Stimulated activated CD8-positive, alpha-beta memory T cell treated with anti-CD3 and anti-CD28 coated beads, Interleukin-7, amount 100 ng/mL, for 4 hours (primary cell): ENCODE results near the gene DLGAP1.

Experiments
- DNase-seq, 2 donors: peaks; one replicate each; pipeline ENCODE4 v3.0.0-alpha.2; 2020; ENCODE audit warnings: low read depth in 2 of 2

DLGAP1 gene

DNA sequence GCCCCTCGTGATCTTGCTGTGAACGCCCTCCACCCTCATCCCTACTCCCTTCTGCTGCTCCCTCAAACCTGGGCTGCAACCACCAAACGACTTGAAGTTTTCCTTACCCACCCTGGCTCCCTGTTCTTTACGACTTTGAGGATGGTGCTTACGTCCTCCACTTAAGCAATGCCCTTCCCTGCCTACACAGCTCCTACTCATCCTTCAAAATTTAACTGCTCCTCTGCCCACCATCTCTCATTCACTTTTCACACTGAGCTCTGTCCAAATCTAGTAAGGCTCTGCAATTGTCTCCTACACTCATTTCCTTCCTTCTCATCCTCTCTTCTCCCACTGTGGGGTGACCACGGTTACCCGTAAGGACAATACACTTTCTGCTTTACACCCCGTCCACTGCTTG is 554.1 kb downstream of the DLGAP1 start:
- DNase-seq = no peak

DNA sequence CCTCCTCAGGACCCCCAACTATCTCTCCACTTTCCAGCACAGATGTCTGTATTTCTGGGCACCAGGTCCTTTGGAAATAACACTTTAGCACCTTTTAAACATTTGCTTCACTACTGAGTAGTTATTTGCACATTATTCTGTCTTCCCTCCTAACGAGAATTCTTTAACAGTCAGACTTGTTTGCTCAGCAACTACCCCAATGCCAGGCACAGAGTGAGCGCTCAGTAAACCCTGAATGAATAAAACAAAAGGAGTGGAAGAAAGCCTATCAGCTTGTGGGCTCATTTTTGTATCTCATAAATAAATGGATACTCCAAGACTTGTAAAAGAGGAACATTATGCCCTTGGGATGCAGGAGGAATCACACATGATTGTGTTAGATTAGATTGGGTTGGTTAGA is 554.8 kb downstream of the DLGAP1 start:
- DNase-seq = no peak

DNA sequence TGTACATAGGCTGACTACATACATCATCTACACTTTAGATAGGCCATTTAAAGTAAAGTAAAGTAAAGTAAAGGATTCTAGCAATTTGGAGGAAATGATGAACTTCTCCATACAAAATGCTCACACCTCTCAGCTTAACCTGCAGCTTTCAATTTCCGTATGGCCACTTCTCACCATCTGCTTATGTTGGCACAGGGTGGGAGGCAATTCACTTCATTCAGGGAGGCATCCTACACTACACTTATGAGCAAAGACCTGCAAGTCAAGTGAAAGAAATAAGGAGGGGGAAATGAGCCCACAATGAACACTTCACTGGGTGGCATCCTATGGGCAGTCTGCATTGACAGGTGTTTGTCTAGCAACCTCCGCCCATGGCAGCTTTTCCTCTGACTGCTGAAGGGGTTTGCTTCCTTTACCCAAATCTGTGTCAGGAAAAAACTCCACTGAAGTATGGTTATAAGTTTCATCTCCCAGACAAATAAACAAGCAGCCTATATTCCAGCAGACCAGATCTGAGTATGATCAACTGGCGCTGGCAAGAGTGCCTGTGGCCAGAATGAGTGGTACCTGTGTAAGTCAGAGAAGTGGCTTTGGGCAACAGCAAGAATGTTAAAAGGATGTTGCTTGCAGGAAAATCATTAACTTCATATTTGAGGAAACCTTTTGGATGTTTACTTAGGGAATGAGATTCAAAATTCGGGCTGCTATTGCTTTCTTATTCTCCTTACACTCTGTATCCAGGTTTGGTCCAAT is 556.1 kb downstream of the DLGAP1 start:
- no peak for DNase-seq

GRCh38 chr18:3892152-3892551 is 563.0 kb downstream of the DLGAP1 start:
- no peak for DNase-seq

DNA sequence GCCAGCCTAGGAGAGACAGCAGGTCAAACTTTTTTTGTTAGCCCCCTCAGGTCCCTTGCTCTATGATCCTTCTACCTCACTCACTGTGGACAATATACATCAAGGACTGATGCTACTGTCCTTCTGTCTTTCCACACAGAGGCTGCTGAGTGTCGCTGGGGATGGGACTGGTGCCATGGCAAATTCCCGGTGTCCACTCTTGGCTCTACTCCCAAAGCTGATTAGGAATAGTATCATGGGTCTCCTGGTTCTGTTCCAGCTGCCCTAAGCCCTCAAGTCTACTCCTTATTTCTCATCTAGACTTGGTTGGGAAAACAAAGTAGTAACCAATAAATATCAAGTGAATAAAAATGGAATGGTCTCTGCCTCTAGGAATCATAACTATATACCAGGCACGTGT is 563.9 kb downstream of the DLGAP1 start:
- no peak for DNase-seq

DNA sequence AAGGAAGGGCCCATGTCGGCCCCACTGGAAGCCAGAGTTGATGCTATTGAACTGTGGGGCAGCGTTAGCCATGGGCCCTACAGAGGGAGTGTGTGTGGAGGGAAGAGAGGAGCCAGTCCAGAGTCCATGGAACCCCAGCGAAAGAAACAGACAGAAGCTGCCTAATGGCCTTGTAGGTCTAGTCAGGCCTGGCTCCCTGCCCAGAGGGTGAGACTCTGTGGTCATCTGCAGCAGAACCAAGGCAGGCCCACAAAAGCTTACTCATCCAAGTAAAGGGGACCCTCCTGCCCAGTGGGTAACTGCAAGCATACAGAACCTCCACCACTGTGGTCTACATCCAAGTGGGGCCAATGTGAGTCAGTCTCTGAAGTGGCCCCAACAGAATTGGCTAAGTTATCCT is 565.3 kb downstream of the DLGAP1 start:
- no peak for DNase-seq

GRCh38 chr18:3889121-3889520 is 566.0 kb downstream of the DLGAP1 start:
- DNase-seq = no peak

DNA sequence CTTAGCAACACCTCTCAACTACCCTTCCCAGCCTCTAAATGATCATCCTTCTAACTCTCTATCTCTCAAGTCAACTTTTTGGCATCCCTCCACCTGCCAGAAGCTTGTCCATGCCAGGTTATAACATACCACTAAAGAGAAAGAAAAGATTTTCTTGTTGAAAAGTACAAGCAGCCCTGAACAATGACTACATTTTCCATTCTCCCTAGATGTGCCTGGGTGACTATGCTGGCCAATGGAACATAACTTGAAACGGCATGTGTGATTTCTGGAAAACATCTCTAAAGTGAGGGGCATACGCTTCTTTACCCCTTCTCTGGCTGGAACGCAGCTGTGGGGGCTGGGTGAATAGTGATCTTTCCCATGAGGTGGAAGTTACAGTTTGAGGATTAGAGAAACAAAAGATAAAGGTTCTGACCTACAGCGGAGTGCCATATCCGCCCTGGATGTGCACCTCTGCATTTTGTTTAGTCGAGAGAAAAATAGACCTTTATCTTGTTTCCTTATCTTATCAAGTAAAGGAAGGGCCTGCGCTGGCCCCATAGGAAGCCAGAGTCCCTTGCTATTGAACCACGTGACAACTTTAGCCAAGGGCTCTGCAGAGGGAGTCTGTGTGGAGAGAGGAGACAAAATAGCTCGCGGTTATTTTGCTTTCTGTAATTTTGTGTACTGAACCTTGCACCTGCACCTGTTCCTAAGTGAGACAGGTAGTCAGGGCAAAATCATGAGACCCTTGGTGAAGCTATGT is 568.4 kb downstream of the DLGAP1 start:
- DNase-seq = no peak

- no peak for DNase-seq
These were observed 569.8 kb downstream of the DLGAP1 start for GRCh38 chr18:3885209-3885792.

GRCh38 chr18:3879836-3880120 is 575.3 kb downstream of the DLGAP1 start:
- DNase-seq = no peak

DNA sequence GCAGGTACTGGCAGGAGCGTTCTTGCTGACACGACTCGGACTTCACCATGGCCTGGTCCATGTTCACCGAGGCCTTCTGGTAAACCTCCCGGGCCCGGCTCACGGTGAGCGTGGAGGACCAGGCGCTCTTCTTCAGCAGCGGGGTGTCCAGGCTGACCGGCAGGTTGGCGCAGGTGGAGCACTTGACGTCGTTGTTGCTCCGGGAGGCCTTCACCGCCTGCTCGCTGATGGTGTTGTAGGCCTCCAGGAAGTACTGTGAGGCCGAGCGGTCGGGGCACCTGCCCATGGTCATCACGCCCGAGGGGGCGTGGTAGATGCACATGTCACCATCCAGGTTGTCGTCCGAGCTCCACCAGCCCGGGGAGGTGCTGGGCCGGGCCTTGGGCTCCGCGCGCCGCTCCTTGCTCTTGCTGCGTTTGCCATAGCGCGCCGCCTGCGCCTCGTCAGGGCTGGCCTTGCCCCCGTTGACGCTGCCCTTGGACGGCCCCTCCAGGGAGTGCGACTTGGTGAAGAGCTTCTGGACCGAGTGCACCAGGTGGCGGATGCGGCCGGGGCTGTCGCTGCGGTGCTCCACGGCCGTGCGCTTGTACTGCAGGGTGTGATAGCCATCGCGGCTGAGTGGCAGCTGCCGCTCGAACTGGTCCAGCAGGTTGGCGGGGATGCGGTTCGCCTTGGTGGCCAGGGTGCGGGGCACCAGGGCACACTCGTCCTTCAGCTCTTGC is 575.8 kb downstream of the DLGAP1 start:
- DNase-seq = no peak

- no peak for DNase-seq
These were observed 576.7 kb downstream of the DLGAP1 start for GRCh38 chr18:3878401-3878800.

DNA sequence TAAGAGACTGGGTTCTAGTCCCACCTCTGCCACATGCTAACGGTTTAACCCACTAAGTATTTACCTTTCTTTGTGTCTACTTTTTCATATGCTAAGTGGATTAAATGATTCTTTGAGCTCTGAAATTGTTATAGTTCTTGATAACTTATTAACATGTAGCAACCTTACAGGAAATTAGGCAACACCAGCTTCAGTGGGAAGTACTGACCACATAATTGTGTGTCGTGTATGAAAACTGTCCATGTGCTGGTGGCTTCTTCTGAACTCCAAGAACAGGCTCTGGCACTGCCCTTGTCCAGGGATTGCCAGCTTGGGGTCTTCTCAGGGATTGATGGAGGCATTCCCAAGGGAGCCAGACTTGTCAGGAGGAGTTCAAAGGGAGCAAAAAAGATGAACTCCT is 577.4 kb downstream of the DLGAP1 start:
- no peak for DNase-seq

- no peak for DNase-seq
These were observed 579.1 kb downstream of the DLGAP1 start for GRCh38 chr18:3875961-3876360.

- DNase-seq = no peak
These were observed 579.7 kb downstream of the DLGAP1 start for GRCh38 chr18:3875376-3875775.

DNA sequence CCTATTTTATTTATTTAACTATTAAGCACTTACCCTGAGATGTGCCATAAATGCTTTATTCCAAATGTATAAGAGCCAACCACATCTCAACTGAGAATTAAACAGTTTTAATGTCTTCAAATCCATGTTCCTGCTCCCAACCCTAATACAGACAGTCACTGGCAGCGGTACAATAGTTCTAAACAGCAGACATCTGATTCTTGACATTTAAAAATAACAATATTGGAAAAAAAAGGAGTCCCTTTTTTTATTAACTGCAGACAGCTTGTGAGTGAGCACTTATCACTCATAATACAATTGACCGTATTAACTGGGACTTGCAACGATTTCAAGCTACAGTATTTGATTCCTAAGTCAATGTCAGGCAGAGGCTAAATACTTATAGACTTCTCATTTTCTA is 580.5 kb downstream of the DLGAP1 start:
- no peak for DNase-seq

DNA sequence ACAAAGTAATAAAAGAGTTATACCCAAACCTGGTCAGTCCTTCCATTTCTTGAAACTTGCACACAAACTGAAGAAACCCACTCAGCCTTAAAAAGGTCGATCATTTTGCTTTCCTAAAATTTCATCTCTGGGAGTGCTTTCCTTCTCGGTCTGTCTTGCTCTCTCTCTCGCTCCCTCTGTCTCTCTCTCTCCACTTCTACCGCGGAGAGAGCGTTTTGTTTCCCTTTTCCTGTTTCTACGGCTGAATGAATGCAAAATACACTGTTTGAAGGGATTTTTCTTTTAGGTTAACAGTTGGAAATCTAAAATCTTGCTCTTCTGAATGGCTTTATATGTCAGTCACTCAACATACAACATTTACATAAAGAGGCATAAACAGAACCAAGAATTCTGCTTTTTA is 581.0 kb downstream of the DLGAP1 start:
- DNase-seq = no peak

DNA sequence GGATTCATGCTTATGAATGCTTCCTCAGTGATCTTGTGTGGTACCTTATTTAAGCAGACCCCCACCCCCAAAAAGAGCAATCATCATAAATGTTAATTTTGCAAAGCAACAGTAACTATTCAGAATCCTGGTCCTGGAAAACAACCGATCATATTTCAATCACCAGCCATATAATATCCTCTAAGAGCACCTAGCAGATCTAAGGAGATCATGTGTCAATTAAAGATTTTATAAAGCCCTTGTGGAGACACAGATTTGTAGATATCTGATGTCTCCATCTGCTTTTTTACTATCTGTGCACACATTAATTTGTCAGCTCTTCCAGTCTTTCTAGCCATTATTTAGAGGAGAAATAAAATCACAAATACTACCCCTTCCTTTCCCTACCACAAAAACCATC is 581.4 kb downstream of the DLGAP1 start:
- DNase-seq = no peak

GRCh38 chr18:3873211-3873610 is 581.9 kb downstream of the DLGAP1 start:
- DNase-seq = no peak

DNA sequence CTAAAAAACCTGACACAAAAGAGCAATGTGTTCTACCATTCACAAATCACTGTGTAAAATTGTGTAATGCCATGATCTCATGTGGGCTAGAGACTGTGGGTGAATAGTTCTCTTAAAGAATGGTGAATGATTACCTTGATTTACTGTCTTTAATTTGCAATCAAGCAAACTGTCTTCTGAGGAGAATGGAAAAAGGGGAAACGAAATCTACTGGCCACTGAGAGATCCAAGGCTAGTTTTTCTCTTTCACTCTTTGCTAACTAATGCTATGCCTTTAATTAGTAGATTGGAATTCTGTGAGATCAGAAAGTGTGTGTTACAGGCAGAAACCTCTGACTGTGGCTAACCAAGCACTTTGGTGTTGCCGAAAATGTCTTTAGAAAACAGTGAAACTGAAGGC is 582.5 kb downstream of the DLGAP1 start:
- DNase-seq = no peak

GRCh38 chr18:3871687-3872086 is 583.4 kb downstream of the DLGAP1 start:
- DNase-seq = no peak

GRCh38 chr18:3870914-3871313 is 584.2 kb downstream of the DLGAP1 start:
- DNase-seq = no peak

DNA sequence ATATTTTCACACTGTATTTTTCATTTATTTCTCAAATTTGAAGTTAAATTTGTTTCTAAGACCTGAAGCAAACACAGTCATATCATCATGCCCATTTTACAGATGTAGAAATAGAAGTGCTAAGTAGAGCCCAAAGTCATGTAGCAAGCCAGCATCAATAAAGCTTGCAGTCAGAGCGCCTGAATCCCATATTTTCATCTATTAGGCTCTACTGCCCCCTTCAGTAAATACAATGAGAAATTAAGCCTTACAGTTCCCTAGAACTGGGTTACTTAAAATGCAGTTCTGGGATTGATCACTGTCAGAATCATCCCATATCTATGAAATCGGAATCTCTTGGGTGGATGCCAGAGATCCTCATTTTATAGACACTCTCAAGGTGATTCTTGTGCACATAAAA is 585.3 kb downstream of the DLGAP1 start:
- no peak for DNase-seq
